CD4-positive, alpha-beta T cell (primary cell): Measurements from ENCODE around the gene FARP1. TPM values are rescaled to one million over a fixed set of nuclear protein-coding genes. Genes with fewer than 3 reads are reported as not detected.

Source experiments
- ATAC-seq: fragments of 200-7000 bp; cut with Tn5 transposase; one replicate; pipeline ENCODE4 v1.10.0; 2022; ENCODE audit warnings: mild to moderate bottlenecking; ENCODE audit not compliant: poor library complexity
- CTCF ChIA-PET: fragments of 350-600 bp; sonication (Branson Sonifier 250); formaldehyde crosslinking; loops from one replicate; lab custom pipeline; 2021; ENCODE audit warnings: antibody characterized with exemption, inconsistent platforms; lab: Charles Lee
- POLR2A ChIA-PET: fragments of 350-600 bp; sonication (Branson Sonifier 250); formaldehyde crosslinking; loops from one replicate; lab custom pipeline; 2021; ENCODE audit warnings: antibody characterized with exemption, inconsistent platforms; lab: Charles Lee
- DNase-seq, 14 experiments: peaks; one replicate each; pipeline ENCODE4 v3.0.0-alpha.2; 2013 to 2020; ENCODE audit warnings: mixed read lengths in 2 of 14
- H3K27ac ChIP-seq, 2 donors: one replicate each; pipeline versions ENCODE4 v1.5.1 to v1.7.0; 2013; ENCODE audit warnings: low read length in 2 of 2, low read depth in 1 of 2, mild to moderate bottlenecking in 1 of 2
- H3K27me3 ChIP-seq, 2 experiments: 1 replicate in 1 of 2; 2 replicates in 1 of 2; pipeline versions ENCODE4 v1.6.1 to v1.7.0; 2013; ENCODE audit warnings: low read length in 2 of 2, control low read depth in 1 of 2, mild to moderate bottlenecking in 1 of 2, moderate library complexity in 1 of 2; ENCODE audit not compliant: insufficient read depth in 2 of 2, control insufficient read depth in 1 of 2
- H3K36me3 ChIP-seq: one replicate; pipeline ENCODE4 v1.6.1; 2013; ENCODE audit warnings: low read length, control low read depth; ENCODE audit not compliant: insufficient read depth
- H3K4me1 ChIP-seq: one replicate; pipeline ENCODE4 v1.6.1; 2013; ENCODE audit warnings: low read length, control low read depth; ENCODE audit not compliant: insufficient read depth
- H3K4me3 ChIP-seq: one replicate; pipeline ENCODE4 v1.5.1; 2013; ENCODE audit warnings: mild to moderate bottlenecking, low read length, moderate library complexity
- H3K9me3 ChIP-seq, 2 experiments: 1 replicate in 1 of 2; 2 replicates in 1 of 2; pipeline versions ENCODE4 v1.6.1 to v1.7.0; 2013; ENCODE audit warnings: low read length in 2 of 2, mild to moderate bottlenecking in 2 of 2, control low read depth in 1 of 2, moderate library complexity in 1 of 2; ENCODE audit not compliant: control insufficient read depth in 1 of 2, insufficient read depth in 1 of 2
- H3K27ac Mint-ChIP-seq: one replicate; pipeline ENCODE4 v1.8.0; 2020; ENCODE audit warnings: mixed read lengths
- H3K27me3 Mint-ChIP-seq: one replicate; pipeline ENCODE4 v1.8.0; 2021; ENCODE audit warnings: mixed read lengths
- H3K36me3 Mint-ChIP-seq: one replicate; pipeline ENCODE4 v1.8.0; 2021; ENCODE audit warnings: low read depth, mixed read lengths
- H3K4me1 Mint-ChIP-seq: one replicate; pipeline ENCODE4 v1.8.0; 2021; ENCODE audit warnings: low read depth, mixed read lengths
- H3K4me3 Mint-ChIP-seq: one replicate; pipeline ENCODE4 v1.8.0; 2020; ENCODE audit warnings: mild to moderate bottlenecking, mixed read lengths
- H3K9me3 Mint-ChIP-seq: one replicate; pipeline ENCODE4 v1.8.0; 2020; ENCODE audit warnings: mixed read lengths
- intact Hi-C, 2 experiments: fragments of 100-400 bp; cut with DNase I in 1 of 2; cut with micrococcal nuclease in 1 of 2; formaldehyde crosslinking; loops; one replicate each; pipeline versions ENCODE4 v1.15.1 to v1.9.0; 2023 to 2025; cut with DNase I, micrococcal nuclease
- total RNA-seq, 174 experiments: library from RNA in 2 of 174; stranded (reverse) in 2 of 174; gene quantifications; one replicate each; pipeline ENCODE4 v1.2.3 and lab custom pipeline; 2021 to 2026
- TF ChIP-seq, protein P1 (sequence below): fragments of 200-600 bp; IDR thresholded peaks from one replicate; pipeline ENCODE4 v1.8.0; 2022; ENCODE audit warnings: antibody characterized with exemption, mild to moderate bottlenecking

Gene FARP1
- total RNA-seq, 2 experiments from 2014 or later: 0.30 TPM; not detected in 1

DNA sequence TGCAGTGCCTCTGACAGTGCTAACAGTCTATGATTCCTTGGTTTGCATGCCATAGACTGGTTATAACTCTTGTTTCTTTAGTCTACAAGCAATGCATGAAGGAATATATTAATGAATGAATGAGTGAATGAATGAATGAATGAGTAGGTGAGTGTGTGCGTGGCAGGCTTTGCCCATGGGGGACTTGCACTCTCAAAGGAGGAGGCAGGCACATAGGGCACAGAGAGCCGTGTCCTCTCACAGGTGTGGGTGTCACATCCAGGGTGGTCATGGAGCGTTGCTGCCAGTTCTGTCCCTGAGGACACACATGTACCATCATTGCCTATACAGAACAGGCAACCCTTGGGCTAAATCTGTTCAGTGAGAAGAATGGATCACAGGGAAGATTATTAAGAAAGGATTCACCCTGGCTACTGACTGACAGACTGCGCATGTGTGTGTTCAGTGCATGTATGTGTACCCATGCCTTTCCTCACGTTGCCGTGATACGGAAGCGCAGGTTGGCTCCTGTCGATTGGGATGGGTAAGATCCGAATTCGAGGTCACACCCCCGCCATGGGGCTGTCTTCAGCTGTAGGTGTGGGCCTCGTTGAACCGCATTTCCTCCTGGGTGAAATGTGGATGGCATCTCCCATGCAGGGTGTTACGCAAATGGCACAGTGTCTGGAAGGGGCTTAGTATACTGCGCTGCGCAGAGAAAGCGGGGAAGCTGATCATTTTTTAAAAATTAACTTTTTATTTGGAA lies 272.6 kb downstream of the FARP1 start:
- TF ChIP-seq, protein P1, sequence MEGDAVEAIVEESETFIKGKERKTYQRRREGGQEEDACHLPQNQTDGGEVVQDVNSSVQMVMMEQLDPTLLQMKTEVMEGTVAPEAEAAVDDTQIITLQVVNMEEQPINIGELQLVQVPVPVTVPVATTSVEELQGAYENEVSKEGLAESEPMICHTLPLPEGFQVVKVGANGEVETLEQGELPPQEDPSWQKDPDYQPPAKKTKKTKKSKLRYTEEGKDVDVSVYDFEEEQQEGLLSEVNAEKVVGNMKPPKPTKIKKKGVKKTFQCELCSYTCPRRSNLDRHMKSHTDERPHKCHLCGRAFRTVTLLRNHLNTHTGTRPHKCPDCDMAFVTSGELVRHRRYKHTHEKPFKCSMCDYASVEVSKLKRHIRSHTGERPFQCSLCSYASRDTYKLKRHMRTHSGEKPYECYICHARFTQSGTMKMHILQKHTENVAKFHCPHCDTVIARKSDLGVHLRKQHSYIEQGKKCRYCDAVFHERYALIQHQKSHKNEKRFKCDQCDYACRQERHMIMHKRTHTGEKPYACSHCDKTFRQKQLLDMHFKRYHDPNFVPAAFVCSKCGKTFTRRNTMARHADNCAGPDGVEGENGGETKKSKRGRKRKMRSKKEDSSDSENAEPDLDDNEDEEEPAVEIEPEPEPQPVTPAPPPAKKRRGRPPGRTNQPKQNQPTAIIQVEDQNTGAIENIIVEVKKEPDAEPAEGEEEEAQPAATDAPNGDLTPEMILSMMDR: no peak
- H3K27me3 Mint-ChIP-seq: peaks cover 9% of the 10 kb centered on the region
- ATAC-seq: no peak
- CTCF ChIA-PET: no interaction called here
- Histone ChIP-seq H3K27ac (no peak overlapping the region), H3K27me3 (no peaks in the 10 kb centered on the region), H3K4me3 (no peak overlapping the region), H3K9me3 (peaks cover 0 to 6% of the 10 kb centered on the region in 2 experiments), H3K36me3 (no peaks in the 10 kb centered on the region), H3K4me1 (peaks cover 2% of the 10 kb centered on the region)
- peaks cover 4% of the 10 kb centered on the region for H3K9me3 Mint-ChIP-seq
- intact Hi-C loops: no loop called here
- H3K4me1 Mint-ChIP-seq: peaks cover 11% of the 10 kb centered on the region
- no peak for DNase-seq
- H3K4me3 Mint-ChIP-seq: no peak overlapping the region
- no peaks in the 10 kb centered on the region for H3K36me3 Mint-ChIP-seq
- POLR2A ChIA-PET: no interaction called here
- no peak overlapping the region for H3K27ac Mint-ChIP-seq

DNA sequence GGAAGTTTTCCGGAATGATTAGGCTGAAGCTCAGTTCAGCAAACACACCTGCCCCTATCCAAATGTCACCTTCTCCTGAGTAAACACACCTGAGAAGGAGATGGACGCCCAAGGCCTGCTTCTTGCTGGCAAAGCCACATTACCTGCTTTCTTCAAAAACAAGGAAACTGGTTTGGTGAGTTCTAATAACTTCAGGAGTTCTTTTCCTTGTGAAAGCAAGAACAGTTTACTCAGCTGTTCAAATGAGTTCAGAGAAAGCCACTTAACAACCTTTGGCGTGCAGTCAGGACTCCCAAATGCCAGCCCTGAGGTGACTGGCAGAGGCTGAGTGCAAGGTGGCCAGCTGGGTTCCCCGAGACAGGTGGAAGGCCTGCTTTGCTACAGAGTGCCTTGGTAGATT lies 273.5 kb downstream of the FARP1 start:
- Mint-ChIP-seq H3K27ac (no peak overlapping the region), H3K27me3 (peaks cover 9% of the 10 kb centered on the region), H3K4me3 (no peak overlapping the region), H3K36me3 (no peaks in the 10 kb centered on the region), H3K9me3 (peaks cover 4% of the 10 kb centered on the region), H3K4me1 (peaks cover 11% of the 10 kb centered on the region)
- TF ChIP-seq, protein P1: no peak
- H3K27ac ChIP-seq: no peak overlapping the region
- ChIA-PET POLR2A (no interaction called here), CTCF (no interaction called here)
- no peak overlapping the region for H3K4me3 ChIP-seq
- peaks cover 0 to 6% of the 10 kb centered on the region in 2 experiments for H3K9me3 ChIP-seq
- H3K36me3 ChIP-seq: no peaks in the 10 kb centered on the region
- peaks cover 0 to 3% of the 10 kb centered on the region in 2 experiments for H3K27me3 ChIP-seq
- H3K4me1 ChIP-seq: peaks cover 2% of the 10 kb centered on the region
- intact Hi-C loops: no loop called here
- ATAC-seq (no peak), DNase-seq (no peak)

- H3K36me3 Mint-ChIP-seq: no peaks in the 10 kb centered on the region
- DNase-seq (no peak), ATAC-seq (no peak)
- Histone ChIP-seq H3K27ac (no peak overlapping the region), H3K4me1 (no peaks in the 10 kb centered on the region), H3K36me3 (no peaks in the 10 kb centered on the region), H3K9me3 (peaks cover 0 to 6% of the 10 kb centered on the region in 2 experiments), H3K4me3 (no peak overlapping the region), H3K27me3 (peaks cover 0 to 3% of the 10 kb centered on the region in 2 experiments)
- H3K9me3 Mint-ChIP-seq: peaks cover 4% of the 10 kb centered on the region
- intact Hi-C loops: no loop called here
- H3K4me3 Mint-ChIP-seq: no peak overlapping the region
- no peak overlapping the region for H3K27ac Mint-ChIP-seq
- ChIA-PET POLR2A (no interaction called here), CTCF (no interaction called here)
- peaks cover 5% of the 10 kb centered on the region for H3K27me3 Mint-ChIP-seq
- H3K4me1 Mint-ChIP-seq: no peaks in the 10 kb centered on the region
- TF ChIP-seq, protein P1: no peak
Observed at GRCh38 chr13:98419786-98420553, 277.1 kb downstream of the FARP1 start.
